GM19193 (cell line): ENCODE measurements around the gene HSPA4.

Experiments used
- POLR2A ChIP-seq: IDR thresholded peaks from 4 replicates; pipeline ENCODE4 v1.6.1; 2011; ENCODE audit not compliant: insufficient read depth, insufficient read length; ENCODE audit errors: extremely low read depth

HSPA4 gene

GRCh38 chr5:133129950-133130349 lies 78.1 kb downstream of the HSPA4 start:
- no peak for TF ChIP-seq POLR2A

- no peak for TF ChIP-seq POLR2A
Observed at GRCh38 chr5:133130387-133131118, 78.7 kb downstream of the HSPA4 start.

GRCh38 chr5:133132717-133133116 lies 80.9 kb downstream of the HSPA4 start:
- no peak for TF ChIP-seq POLR2A

DNA sequence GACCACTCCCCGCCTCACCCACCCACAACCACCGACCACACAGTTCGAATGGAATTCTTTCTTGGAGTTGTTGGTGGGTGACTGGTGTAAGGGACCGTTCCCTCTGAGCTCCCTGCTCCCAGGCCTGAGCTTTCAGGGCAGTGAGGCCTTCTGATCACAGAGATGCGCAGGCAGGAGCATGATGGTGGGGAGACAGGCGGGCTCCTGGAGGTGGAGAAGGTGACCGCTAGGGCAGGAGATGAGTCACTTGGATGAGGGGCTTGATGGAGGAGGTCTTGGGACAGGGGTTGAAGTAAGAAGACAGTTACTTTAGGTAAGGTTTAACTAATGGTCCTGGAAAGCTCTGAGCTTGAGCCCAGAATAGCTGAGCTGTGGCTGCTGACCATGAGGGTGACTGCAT lies 88.5 kb downstream of the HSPA4 start:
- no peak for TF ChIP-seq POLR2A

- no peak for TF ChIP-seq POLR2A
Observed at GRCh38 chr5:133141746-133142145, 89.9 kb downstream of the HSPA4 start.

- TF ChIP-seq POLR2A, result no peak
Observed at GRCh38 chr5:133142782-133143181, 91.0 kb downstream of the HSPA4 start.

GRCh38 chr5:133144245-133144981 lies 92.6 kb downstream of the HSPA4 start:
- no peak for TF ChIP-seq POLR2A

- TF ChIP-seq POLR2A, result no peak
Observed at GRCh38 chr5:133145436-133146170, 93.8 kb downstream of the HSPA4 start.

- TF ChIP-seq POLR2A, result no peak
Observed at GRCh38 chr5:133147411-133147810, 95.6 kb downstream of the HSPA4 start.

DNA sequence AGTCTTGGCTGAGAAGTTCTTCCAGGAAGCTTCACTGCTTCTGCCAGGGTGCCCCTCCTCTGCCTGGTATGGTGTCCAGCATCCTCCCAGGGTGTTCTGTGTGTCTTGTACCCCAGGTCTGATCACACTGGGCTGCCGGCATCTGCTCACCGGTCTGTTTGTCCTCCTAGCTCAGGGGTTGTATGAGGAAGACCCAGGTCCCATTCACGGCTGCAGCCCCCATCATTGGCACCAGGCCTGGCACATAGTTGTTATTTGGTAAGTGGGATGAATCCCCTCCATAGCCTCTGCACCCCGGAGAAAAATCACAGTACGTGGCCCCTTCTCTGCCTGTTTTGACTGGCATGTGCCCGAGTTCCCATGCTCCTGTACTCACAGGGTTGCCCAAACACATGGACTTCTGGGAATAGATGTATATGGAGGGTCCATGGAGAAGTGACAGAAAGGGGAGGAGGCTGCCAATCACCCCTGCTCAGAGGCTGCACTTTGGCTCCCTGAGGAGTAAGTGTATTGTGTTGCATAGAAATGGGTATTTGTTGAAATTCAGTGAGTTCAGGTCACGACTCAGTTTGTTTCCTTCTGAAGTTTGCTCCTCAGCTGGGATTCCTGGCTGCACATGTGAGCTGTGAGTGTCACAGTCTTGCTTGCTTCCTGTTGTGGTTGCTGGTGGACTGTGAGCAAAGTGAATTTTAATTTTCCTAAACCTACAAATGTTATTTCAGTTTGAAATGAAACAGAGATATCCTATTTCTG lies 96.2 kb downstream of the HSPA4 start:
- no peak for TF ChIP-seq POLR2A

DNA sequence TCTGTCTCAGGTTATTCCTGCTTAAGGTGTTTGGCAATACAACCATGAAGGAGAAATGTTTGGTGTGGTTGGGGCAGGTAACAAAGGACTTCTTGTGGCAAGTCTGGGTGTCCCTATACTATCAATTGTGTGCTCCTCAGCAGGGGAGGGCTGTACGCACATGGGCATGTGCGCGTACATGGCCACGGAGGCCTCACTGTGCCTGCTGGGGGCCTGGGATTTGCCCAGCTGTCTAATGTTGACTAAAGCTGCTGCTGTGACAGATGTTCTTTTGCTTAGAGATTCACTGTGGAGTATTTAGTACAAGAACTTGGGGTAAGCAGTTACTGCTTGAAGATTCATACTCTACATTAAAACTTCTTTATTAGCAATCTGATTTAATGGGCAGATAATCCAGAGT lies 97.5 kb downstream of the HSPA4 start:
- no peak for TF ChIP-seq POLR2A

GRCh38 chr5:133150909-133151544 lies 99.2 kb downstream of the HSPA4 start:
- no peak for TF ChIP-seq POLR2A

GRCh38 chr5:133154274-133155075 lies 102.7 kb downstream of the HSPA4 start:
- no peak for TF ChIP-seq POLR2A
